Left colon (tissue), 2 donors: Measurements from ENCODE around the gene RNF123. TPM values are rescaled to one million over a fixed set of nuclear protein-coding genes. Genes with fewer than 3 reads are reported as not detected.
A peak's percentile ranks its signal among the peaks of the same experiment; 100 is the strongest.
"Not testable (repeated sequence)": the region's sequence is repeated elsewhere in the genome, so short reads cannot be mapped to it uniquely, and the experiment has no call there.

Experiments
- ATAC-seq: fragments of 200-7000 bp; cut with Tn5 transposase; one replicate; pipeline ENCODE4 v1.9.1; 2020; ENCODE audit warnings: mild to moderate bottlenecking, moderate library complexity
- DNase-seq, 2 donors: peaks; one replicate each; pipeline ENCODE4 v3.0.0-alpha.2; 2020
- intact Hi-C, 2 donors: fragments of 100-400 bp; cut with DNase I in 1 of 2; cut with micrococcal nuclease in 1 of 2; formaldehyde crosslinking; loops; one replicate each; pipeline versions ENCODE4 v1.11.2 to v1.14.0; 2022; cut with DNase I, micrococcal nuclease
- total RNA-seq, 2 donors: library from RNA; stranded (reverse); fragmentation: NEBNext Ultra II Directional; extraction: Animal tissue kit (Norgen Biotek cat#: 25700); gene quantifications; one replicate each; pipeline ENCODE4 v1.2.1, GENCODE V29; 2021
- donor health status: DM: no; HTN: no; CAD: no.
- donor health status: DM: yes; HTN: yes; CAD: no.

The RNF123 gene
- total RNA-seq, 2 donors from 2014 or later, result 40.3 to 44.0 TPM

DNA sequence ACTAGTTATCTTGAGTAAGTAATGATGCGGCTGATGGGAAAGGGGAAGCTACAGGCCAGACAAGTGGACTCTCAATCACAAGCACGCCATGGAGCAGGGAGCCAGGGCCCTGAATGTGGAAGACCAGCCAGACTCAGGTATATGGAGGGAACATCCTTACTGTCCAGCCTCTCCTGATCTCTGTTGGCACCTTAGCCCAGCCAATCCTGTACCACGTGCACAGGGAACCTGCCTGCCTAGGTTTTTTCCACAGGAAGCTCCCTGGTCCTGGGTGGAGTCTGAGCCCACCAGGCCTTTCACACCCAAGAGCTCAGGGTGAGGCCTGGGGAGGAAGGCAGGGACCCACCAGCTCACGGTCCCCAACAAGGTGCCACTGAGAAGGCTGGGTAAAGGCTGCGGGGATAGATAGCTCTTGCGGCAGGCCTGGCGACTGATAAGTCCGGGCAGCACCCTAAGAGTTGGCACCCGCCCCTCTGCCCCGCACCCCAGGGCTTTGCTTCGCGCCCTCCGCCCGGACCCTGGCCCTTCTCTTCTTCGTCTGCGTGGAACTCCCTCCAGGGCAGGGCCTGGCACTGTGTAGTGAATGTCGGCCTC lies 16.1 kb upstream of the RNF123 start:
- DNase-seq (peak in 1 of 2 donors; percentile 58), ATAC-seq (peak; percentile 2)
- intact Hi-C loops, result loop anchor here (5.0 to 10.0 kb wide), 2 partner anchors 136 to 138 kb away; no protein-coding TSS in a partner anchor

GRCh38 chr3:49673715-49674496 lies 15.5 kb upstream of the RNF123 start, which contains the start of gene APEH:
APEH (plus strand) TSS chr3:49674351; CDS start chr3:49674402, 51 bp downstream.
- DNase-seq, result peak; percentile 98 to 99
- intact Hi-C loops, result loop anchor here (5.0 to 10.0 kb wide), 2 partner anchors 137 to 139 kb away; no protein-coding TSS in a partner anchor
- peak; percentile 86 for ATAC-seq

GRCh38 chr3:49674497-49674983 lies 14.8 kb upstream of the RNF123 start:
- intact Hi-C loops, result loop anchor here (5.0 to 10.0 kb wide), 2 partner anchors 137 to 140 kb away; no protein-coding TSS in a partner anchor
- DNase-seq (peak; percentile 63 to 64), ATAC-seq (peak; percentile 35)

DNA sequence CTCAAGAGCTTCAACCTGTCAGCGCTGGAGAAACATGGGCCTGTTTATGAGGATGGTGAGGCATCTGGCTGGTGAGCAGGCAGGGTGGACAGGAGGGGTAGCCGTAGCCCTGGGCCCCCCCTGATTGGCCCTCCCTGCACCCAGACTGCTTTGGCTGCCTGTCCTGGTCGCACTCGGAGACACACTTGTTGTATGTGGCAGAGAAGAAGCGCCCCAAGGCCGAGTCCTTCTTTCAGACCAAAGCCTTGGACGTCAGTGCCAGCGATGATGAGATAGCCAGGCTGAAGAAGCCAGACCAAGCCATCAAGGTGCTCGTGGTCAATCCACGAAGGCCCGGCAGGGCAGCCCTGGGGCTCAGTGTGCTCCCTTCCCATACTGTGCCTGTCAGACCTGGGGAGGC lies 13.4 kb upstream of the RNF123 start:
- no peak for DNase-seq
- intact Hi-C loops, result loop anchor here in 1 of 2 donors (10.0 kb wide), 1 partner anchor 141 kb away; no protein-coding TSS in a partner anchor
- ATAC-seq, result no peak

DNA sequence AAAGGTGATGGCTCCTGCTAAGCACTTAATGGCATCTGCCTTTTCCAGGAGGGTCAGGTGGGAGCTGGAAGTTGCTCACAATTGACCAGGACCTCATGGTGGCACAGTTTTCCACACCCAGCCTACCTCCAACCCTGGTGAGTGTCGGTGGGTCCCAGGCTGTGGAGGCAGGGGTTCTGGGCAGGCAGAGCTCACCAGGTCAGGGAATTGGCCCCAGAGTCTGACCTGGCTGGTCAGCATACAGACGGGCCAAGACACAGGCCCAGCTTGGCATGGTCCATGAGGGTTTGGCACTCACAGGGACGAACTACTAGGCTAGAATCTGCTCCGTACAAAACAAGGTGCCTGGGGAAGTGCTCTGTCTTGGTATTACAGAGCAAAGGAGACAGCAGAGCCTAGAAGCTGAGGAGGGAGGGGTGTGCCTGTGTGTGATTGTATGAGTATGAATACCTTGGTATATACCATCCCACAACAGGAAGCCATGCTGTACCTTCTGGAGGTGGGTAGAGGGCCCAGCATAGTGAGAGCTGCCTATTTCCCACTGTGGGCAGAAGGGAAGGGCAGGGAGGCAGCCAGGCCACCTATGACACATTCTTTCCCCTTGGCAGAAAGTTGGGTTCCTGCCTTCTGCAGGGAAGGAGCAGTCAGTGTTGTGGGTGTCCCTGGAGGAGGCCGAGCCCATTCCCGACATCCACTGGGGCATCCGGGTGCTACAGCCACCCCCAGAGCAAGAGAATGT lies 8.7 kb upstream of the RNF123 start:
- intact Hi-C loops, result no loop called here
- no peak for DNase-seq
- ATAC-seq, result no peak

- intact Hi-C loops, result no loop called here
- DNase-seq (no peak), ATAC-seq (no peak)
Observed at GRCh38 chr3:49681232-49681522, 8.2 kb upstream of the RNF123 start.

GRCh38 chr3:49681543-49681942 lies 7.8 kb upstream of the RNF123 start:
- intact Hi-C loops, result no loop called here
- no peak for DNase-seq
- ATAC-seq, result no peak

GRCh38 chr3:49683162-49683561 lies 6.2 kb upstream of the RNF123 start:
- ATAC-seq, result no peak
- no peak for DNase-seq
- intact Hi-C loops, result no loop called here

GRCh38 chr3:49684453-49684852 lies 4.9 kb upstream of the RNF123 start:
- ATAC-seq, intact Hi-C loops, DNase-seq: not testable (repeated sequence)

GRCh38 chr3:49685103-49685502 lies 4.3 kb upstream of the RNF123 start:
- ATAC-seq, intact Hi-C loops, DNase-seq: not testable (repeated sequence)

- ATAC-seq, intact Hi-C loops, DNase-seq: not testable (repeated sequence)
Observed at GRCh38 chr3:49685846-49686245, 3.5 kb upstream of the RNF123 start.

- intact Hi-C loops, result not testable (repeated sequence)
- DNase-seq (peak; percentile 61 to 63), ATAC-seq (peak; percentile 46)
Observed at GRCh38 chr3:49686346-49686745, 3.0 kb upstream of the RNF123 start.

DNA sequence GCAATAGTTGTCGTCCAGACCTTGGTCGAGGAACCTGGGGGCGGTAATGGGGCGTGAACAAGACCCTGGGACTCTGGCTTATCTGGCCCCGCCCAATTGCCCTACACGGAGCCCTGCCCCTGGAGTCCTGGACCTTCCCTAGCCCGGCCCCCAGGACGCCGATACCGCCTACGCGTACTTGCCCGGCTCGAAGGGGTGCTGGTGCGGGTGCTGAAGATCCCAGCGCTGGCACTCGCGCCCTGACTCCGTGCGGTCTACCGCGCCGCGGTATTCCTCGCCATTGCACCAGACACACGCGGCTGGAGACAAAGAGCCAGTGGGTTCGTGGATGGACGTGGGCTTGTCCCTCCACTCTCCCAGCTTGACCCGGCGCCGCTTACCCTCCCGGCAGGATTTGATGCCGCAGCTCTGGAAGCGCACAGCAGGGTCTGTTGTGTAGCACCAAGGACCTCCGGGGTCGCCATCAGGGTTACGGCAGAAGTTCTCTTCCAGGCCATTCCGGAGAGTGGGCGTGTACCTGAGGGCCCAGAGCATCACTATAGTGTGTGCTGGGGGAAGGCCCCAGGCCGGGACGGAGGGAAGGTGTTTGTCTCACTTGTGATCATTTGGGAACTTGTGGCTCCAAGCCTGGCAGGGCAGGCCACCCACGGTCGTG lies 2.5 kb upstream of the RNF123 start:
- intact Hi-C loops, result not testable (repeated sequence)
- peak; percentile 82 for DNase-seq
- peak; percentile 64 for ATAC-seq

DNA sequence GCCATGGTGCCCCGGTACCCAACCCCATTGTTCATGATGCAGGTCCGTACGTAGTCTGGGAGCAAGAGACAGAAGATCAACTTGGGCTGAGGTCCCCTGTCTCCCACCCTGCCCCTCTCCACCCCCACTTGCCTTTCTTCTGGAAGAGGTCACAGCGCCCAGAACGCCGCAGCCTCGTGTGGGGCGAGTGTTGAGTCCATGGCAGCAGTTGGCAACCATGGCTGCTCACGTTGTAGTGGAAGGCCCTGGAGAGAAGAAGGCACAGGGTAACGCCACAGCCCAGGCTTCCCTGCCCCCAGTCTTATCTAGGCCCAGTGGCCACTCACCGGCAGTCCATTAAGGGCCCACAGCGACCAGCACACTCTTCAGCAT lies 1.9 kb upstream of the RNF123 start:
- intact Hi-C loops, ATAC-seq, DNase-seq: not testable (repeated sequence)

- ATAC-seq, DNase-seq, intact Hi-C loops: not testable (repeated sequence)
Observed at GRCh38 chr3:49688338-49689045, 865 bp upstream of the RNF123 start.

DNA sequence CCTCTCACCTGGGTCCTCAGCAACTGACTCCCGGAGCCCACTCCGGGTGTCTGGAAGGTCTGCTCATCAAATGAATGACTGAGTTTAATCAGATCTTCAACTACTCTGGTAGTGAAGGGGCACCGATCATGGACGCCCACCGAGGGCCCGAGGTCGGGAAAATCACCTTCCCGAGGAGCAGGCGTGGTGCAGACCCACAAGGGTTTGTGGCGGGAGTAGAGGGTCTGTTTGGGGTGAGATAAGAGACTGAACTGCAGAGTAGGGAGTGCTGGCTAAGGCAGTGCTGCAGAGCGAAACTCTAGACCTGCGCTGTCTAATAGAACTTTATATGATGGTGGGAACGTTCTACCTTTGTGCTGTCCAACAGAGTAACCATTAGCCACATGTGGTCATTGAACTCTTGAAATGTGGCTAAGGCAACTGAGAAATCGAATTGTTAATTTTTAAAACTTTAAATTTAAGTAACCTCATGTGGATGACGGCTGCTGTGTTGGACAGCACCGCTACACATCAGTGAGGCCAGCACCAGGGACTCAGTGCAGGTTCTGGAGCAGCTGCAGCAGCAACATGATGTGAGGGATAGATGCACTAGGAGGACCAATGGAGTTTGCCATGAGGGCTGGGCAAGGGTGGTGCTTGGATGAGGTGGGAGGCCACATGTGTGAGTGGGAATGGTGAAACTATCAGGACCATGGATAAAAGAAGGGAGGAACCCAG lies 709 bp downstream of the RNF123 start:
- ATAC-seq, DNase-seq, intact Hi-C loops: not testable (repeated sequence)

GRCh38 chr3:49690856-49691255 lies 1.5 kb downstream of the RNF123 start:
- DNase-seq, intact Hi-C loops, ATAC-seq: not testable (repeated sequence)
